Measurements from ENCODE around the gene CDH23.
A peak's percentile ranks its signal among the peaks of the same experiment; 100 is the strongest.

Gene CDH23

GRCh38 chr10:71767420-71768035 is 370.8 kb downstream of the CDH23 start:
- DNase-seq: peak; percentile 64

- DNase-seq: no peak
These were observed 372.6 kb downstream of the CDH23 start for GRCh38 chr10:71769279-71769823.

- no peak for DNase-seq
These were observed 373.5 kb downstream of the CDH23 start for GRCh38 chr10:71770255-71770654.

DNA sequence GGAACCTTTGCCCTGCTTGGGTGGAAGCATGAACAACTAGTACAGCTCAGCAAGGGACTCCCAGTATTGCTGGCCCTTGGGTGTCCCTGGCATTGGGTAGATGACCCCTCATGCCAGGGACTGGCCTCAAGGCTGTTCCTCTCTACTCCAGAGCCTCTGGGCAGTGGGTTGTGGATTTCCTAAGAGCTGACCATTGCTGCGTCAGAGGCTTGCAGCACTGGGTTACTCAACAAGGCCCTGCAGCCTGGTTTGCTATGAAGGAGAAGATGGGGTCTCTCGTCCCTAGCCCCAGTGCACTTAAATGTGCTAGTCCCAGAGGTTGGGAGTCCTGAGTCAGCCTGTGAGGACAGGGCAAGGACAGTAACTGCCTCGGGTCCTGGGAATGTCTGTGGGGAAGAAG is 374.1 kb downstream of the CDH23 start:
- no peak for DNase-seq

DNA sequence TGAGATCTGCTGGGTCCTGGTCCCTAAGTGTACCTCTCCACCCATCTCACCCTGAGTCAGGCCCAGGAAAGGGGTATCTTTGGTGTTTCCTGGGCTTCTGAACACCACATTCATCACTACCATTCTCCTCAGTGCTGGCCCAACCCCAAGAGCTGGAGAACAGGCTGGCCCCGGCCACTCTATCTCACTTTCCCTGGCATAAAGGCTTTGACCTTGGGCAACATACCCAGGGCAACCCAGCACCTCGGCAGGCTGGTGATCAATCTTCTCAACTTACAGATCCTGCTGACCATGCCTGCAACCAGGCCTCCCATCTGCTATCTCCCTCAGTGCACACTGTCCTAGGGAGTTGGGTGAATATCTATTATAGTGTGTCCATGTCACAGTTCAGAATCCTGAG is 374.5 kb downstream of the CDH23 start:
- no peak for DNase-seq

DNA sequence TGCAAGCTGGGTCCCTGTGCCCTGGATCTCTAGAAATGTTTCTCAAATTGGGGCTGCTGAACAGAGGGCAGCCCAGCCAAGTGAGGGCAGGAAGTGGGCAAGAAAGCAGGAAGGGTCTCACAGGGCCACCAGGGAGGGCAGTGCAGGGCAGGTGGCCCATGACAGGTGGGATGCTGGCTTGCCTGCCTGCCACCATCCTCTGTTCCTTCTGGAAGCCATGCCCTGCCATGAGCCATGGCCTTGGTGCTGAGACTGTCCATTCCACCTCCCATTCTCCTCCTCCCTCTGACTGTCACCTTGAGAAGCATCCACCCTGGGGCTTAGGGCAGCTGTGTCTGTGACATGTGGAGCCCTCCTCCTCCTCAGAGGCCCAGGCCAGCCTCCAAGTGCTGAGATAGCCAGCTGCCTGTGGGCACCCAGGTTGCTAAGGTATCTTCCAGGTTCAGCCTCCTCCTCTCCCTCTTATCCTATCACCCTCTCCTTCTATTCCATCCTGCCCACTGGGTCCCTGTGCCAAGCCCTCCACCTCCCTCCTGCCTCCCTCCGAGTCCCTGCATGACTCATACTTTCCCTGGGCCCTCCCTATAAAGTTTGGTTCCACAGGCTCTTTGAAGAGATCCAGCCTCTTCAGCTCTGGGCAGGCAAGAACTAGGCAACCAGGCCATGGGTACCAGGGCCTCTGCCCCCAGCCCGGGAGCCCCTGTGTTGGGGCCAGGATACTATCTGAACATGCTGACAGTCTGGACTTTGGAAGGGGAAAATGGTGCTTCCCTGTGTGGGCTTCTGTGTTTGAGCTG is 375.3 kb downstream of the CDH23 start:
- DNase-seq: peak; percentile 50

GRCh38 chr10:71772832-71773220 is 376.1 kb downstream of the CDH23 start:
- DNase-seq: no peak

- peak; percentile 91 for DNase-seq
These were observed 376.7 kb downstream of the CDH23 start, which contains the start of gene VSIR for GRCh38 chr10:71773221-71773971. Gene VSIR, minus strand, starts transcription at chr10:71773520. Its CDS starts 81 bp downstream, at chr10:71773439.

GRCh38 chr10:71774916-71775702 is 378.4 kb downstream of the CDH23 start:
- no peak for DNase-seq

GRCh38 chr10:71776481-71776925 is 379.8 kb downstream of the CDH23 start:
- no peak for DNase-seq

DNA sequence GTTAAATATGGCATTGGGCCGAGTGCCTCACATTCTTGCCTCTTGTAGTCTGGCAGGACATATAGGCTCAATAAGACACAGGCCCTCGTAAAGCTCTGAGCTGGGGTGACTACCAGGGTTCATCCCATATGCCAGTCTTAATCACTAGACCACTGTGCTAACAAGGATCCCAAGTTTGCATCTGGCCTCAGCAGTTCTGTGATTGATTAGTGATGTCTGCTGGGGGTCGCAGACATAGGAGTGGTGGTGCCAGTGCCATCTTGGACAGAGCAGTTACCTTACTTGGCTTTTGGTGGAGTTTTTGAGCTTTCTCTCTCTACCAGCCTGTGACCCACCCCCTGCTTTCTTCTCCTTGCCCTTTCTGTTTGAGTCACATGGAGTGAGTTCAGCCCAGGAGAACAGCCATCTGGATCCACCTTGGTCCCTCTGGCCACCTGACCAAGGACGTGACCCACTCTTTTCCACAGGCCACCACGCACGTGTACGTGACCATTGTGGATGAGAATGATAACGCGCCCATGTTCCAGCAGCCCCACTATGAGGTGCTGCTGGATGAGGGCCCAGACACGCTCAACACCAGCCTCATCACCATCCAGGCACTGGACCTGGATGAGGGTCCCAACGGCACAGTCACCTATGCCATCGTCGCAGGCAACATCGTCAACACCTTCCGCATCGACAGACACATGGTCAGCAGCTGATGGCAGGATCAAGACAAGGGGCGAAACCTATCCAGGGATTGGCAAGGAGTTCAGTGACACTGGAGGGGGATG is 380.7 kb downstream of the CDH23 start:
- DNase-seq: no peak

GRCh38 chr10:71778071-71778825 is 381.5 kb downstream of the CDH23 start:
- no peak for DNase-seq

- no peak for DNase-seq
These were observed 382.9 kb downstream of the CDH23 start for GRCh38 chr10:71779641-71780040.

DNA sequence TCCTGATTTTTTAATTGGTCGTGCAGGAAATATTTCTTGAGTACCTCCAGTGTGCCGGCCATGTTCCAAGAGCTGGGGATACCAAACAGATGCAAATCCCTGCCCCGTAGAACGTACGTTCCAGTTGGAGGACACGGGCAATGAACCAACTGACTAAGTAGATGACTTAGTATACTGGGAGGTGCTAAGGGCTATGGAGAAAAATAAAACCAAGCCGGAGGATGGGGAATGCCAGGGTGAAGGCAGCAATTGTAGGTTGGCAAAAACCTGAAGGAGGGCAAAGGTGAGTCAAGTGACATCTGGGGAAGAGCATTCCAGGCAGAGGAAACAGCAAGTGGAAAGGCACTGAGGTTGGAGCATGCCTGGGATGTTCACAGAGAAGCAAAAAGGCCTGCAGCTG is 383.4 kb downstream of the CDH23 start:
- no peak for DNase-seq

GRCh38 chr10:71780719-71781118 is 384.0 kb downstream of the CDH23 start:
- DNase-seq: no peak

DNA sequence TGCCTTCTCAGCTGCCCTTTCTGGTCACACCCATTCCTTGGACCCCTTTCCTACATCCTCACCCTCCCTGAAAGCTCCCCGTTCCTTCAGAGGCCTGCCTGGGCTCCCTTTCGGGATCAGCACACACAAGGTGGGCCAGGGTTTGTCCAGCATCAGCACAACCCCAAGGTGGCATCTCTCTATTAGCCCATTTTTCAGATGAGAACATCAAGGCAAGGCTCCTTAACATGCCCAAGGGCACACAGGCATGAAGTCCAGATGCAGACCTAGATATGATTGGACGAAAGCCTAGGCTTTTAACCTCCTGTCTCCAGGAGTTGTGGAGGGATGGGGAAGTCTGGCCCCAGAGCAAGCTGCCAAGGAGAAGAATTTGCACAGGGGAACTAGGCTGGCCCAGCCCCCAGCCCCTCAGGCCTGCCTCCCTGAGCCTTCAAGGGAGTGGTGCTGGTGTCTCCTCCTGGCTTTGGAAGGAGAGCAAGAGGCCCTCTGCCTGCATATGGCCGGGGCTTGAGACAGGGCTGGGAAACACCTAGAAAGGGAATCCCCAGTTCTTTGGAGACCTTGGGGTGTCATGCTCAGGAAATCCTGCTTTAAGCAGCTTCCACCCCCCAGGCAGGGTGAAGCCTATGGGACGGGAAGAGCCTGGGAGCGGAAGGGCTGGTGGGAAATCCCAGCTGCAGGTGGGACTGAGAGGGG is 385.6 kb downstream of the CDH23 start:
- DNase-seq: no peak

- DNase-seq: no peak
These were observed 386.3 kb downstream of the CDH23 start for GRCh38 chr10:71782917-71783490.

GRCh38 chr10:71783917-71784678 is 387.4 kb downstream of the CDH23 start:
- DNase-seq: no peak

DNA sequence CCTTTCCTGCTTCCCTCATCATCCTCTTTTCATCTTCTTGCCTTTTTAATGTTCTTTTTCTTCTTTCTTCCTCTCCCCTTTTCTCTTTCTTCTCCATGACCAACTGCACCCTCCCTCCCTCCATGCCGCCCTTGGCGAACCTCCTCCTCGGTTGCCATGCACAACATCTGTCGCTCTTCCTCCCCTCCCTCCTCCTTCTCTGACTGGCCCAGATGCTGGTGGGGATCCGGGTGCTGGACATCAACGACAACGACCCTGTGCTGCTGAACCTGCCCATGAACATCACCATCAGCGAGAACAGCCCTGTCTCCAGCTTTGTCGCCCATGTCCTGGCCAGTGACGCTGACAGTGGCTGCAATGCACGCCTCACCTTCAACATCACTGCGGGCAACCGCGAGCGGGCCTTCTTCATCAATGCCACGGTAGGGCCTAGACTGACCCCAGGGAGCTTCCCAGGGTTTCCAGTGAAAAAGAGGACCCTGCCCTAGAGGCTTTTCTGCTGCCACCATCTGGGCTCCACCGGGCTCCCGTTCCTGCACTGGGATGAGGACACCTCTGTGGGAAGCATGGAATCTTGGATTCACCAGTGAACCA is 388.1 kb downstream of the CDH23 start:
- DNase-seq: no peak

Data from right hindlimb (tissue), 1 donor.